Esophagus muscularis mucosa (tissue), 3 donors: ENCODE results near the gene PPM1K.

Source experiments
- CTCF ChIP-seq, 3 experiments: fragments of 200-600 bp in 2 of 3; fragments of 450-650 bp in 1 of 3; sonication (generic) in 2 of 3; IDR thresholded peaks; one replicate each; pipeline ENCODE4 v1.5.1; 2017 to 2019; ENCODE audit warnings: antibody characterized with exemption in 3 of 3, mild to moderate bottlenecking in 2 of 3, moderate library complexity in 1 of 3
- POLR2AphosphoS5 ChIP-seq, 2 donors: sonication (generic); formaldehyde crosslinking; IDR thresholded peaks; one replicate each; pipeline ENCODE4 v1.6.1; 2017; ENCODE audit warnings: antibody characterized with exemption in 2 of 2

- TF ChIP-seq POLR2AphosphoS5 (IDR thresholded peaks at IDR 0.05) (no peak), CTCF (IDR thresholded peaks at IDR 0.05) (no peak)
These were observed 8.3 kb downstream of the PPM1K start for GRCh38 chr4:88275949-88276515.
